ENCODE measurements around the gene MYOM1. TPM values are rescaled to one million over a fixed set of nuclear protein-coding genes. Genes with fewer than 3 reads are reported as not detected.

MYOM1 gene
- total RNA-seq, 3 donors from 2014 or later, result 3.1 to 6.9 (median 5.9) TPM

GRCh38 chr18:3140342-3140741 is 79.4 kb downstream of the MYOM1 start:
- Histone ChIP-seq H3K27me3 (no peaks in the 10 kb centered on the region), H3K36me3 (no peaks in the 10 kb centered on the region), H3K4me3 (no peak overlapping the region), H3K27ac (no peak overlapping the region), H3K4me1 (no peaks in the 10 kb centered on the region), H3K9me3 (no peaks in the 10 kb centered on the region)
- intact Hi-C loops (cut with DNase I; ENCODE audit: low total_unique reads), result no loop called here
- DNase-seq (ENCODE audit: low spot score in 2 of 2), result no peak
- TF ChIP-seq CTCF (IDR thresholded peaks at IDR 0.05), result no peak
- TF ChIP-seq POLR2A (IDR thresholded peaks at IDR 0.05), result no peak
- TF ChIP-seq POLR2AphosphoS5 (IDR thresholded peaks at IDR 0.05), result no peak

GRCh38 chr18:3139406-3139805 is 80.4 kb downstream of the MYOM1 start:
- no peaks in the 10 kb centered on the region for H3K36me3 ChIP-seq
- no peak for TF ChIP-seq CTCF (IDR thresholded peaks at IDR 0.05)
- TF ChIP-seq POLR2AphosphoS5 (IDR thresholded peaks at IDR 0.05), result no peak
- no peaks in the 10 kb centered on the region for H3K9me3 ChIP-seq
- H3K27me3 ChIP-seq, result no peaks in the 10 kb centered on the region
- DNase-seq (ENCODE audit: low spot score in 2 of 2), result no peak
- no peak overlapping the region for H3K4me3 ChIP-seq
- intact Hi-C loops (cut with DNase I; ENCODE audit: low total_unique reads), result no loop called here
- H3K27ac ChIP-seq, result no peak overlapping the region
- H3K4me1 ChIP-seq, result no peaks in the 10 kb centered on the region

GRCh38 chr18:3138274-3138975 is 81.3 kb downstream of the MYOM1 start:
- H3K27ac ChIP-seq, result no peak overlapping the region
- H3K36me3 ChIP-seq, result no peaks in the 10 kb centered on the region
- TF ChIP-seq POLR2A (IDR thresholded peaks at IDR 0.05), result no peak
- no peak for TF ChIP-seq POLR2AphosphoS5 (IDR thresholded peaks at IDR 0.05)
- TF ChIP-seq CTCF (IDR thresholded peaks at IDR 0.05), result no peak
- DNase-seq (ENCODE audit: low spot score in 2 of 2), result no peak
- H3K27me3 ChIP-seq, result no peaks in the 10 kb centered on the region
- no peaks in the 10 kb centered on the region for H3K4me1 ChIP-seq
- intact Hi-C loops (cut with DNase I; ENCODE audit: low total_unique reads), result no loop called here
- no peaks in the 10 kb centered on the region for H3K9me3 ChIP-seq
- H3K4me3 ChIP-seq, result no peak overlapping the region

GRCh38 chr18:3135536-3135935 is 84.2 kb downstream of the MYOM1 start:
- intact Hi-C loops (cut with DNase I; ENCODE audit: low total_unique reads), result no loop called here
- no peak overlapping the region for H3K27ac ChIP-seq

GRCh38 chr18:3132700-3133099 is 87.1 kb downstream of the MYOM1 start:
- no peaks in the 10 kb centered on the region for H3K4me1 ChIP-seq
- no peak overlapping the region for H3K4me3 ChIP-seq
- TF ChIP-seq CTCF (IDR thresholded peaks at IDR 0.05) (no peak), POLR2A (IDR thresholded peaks at IDR 0.05) (no peak), POLR2AphosphoS5 (IDR thresholded peaks at IDR 0.05) (no peak)
- no peaks in the 10 kb centered on the region for H3K36me3 ChIP-seq
- intact Hi-C loops (cut with DNase I; ENCODE audit: low total_unique reads), result no loop called here
- no peak for DNase-seq (ENCODE audit: low spot score in 2 of 2)
- no peak overlapping the region for H3K27ac ChIP-seq
- H3K27me3 ChIP-seq, result no peaks in the 10 kb centered on the region
- H3K9me3 ChIP-seq, result no peaks in the 10 kb centered on the region

More at GRCh38 chr18:3135536-3135935, 84.2 kb downstream of the MYOM1 start:
- Histone ChIP-seq H3K36me3 (no peaks in the 10 kb centered on the region), H3K4me3 (no peak overlapping the region), H3K9me3 (no peaks in the 10 kb centered on the region), H3K4me1 (no peaks in the 10 kb centered on the region), H3K27me3 (no peaks in the 10 kb centered on the region)
- no peak for DNase-seq (ENCODE audit: low spot score in 2 of 2)
- TF ChIP-seq POLR2A (IDR thresholded peaks at IDR 0.05) (no peak), POLR2AphosphoS5 (IDR thresholded peaks at IDR 0.05) (no peak)
